GM21786 (cell line): ENCODE data around the gene TBC1D22A.

Experiments used
- ATAC-seq: cut with Tn5 transposase; IDR thresholded peaks from one replicate; pipeline ENCODE4 v1.9.1; 2021; ENCODE audit not compliant: unreplicated experiment

The TBC1D22A gene

DNA sequence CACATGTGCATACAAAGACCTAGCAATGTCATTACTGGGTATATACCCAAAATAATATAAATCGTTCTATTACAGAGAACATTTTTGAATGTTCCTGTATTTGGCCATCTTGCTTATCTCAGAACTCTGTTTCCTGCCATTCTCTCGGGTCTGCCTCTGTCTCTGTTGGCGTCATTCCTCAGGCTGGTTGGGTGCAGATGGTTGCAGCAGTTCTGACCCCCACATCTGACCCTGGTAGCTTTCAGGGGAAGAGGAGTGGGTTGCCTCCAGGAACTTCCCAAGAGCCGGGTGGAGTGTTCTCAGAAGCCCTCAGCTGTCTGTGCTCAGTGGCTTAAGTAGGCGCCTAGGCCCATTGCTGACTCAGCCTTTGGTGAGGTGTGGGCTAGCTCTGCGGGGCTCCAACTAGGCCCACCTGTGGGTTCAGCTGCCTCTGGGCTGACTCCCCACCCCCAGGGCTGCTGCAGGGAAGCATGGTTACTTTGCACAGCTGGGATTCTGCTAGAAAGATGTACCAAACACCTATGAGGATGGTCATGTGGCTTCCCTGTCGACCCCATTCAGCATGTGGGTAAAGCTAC lies 114.0 kb downstream of the TBC1D22A start:
- ATAC-seq, result no peak

DNA sequence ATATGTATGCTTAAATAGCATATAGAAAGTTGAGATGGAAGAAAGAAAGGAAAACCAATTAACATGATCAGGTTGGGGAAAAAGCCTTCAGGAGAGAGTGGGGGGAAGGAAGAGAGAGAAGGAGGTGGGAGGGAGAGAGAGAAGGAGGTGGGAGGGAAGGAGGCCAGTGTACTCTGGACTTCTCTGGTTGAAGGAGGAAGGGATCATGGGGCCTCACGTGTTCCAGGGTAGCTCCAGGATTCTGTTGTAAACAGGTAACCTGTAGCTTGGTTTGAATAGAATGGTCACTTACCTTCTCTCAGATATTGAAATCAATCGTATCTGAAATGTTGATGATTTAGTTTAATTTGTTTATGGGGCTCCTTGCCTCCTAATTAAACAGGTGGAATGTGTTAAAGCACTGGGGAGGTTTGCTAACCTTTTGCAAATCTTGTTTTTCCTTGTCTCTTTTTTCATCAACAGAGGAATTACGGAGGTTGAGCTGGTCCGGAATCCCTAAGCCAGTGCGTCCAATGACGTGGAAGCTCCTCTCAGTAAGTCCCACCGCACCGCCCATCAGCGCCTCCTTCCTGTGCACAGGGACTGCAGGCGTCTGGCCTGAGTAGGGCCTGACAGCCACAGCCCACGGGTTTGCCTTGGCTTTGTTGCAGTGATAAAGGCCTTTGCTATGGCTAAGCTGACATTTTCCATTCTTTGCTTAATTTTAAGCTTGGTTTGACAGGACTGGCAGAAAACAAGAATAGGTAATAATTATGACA lies 115.9 kb downstream of the TBC1D22A start:
- ATAC-seq, result no peak

DNA sequence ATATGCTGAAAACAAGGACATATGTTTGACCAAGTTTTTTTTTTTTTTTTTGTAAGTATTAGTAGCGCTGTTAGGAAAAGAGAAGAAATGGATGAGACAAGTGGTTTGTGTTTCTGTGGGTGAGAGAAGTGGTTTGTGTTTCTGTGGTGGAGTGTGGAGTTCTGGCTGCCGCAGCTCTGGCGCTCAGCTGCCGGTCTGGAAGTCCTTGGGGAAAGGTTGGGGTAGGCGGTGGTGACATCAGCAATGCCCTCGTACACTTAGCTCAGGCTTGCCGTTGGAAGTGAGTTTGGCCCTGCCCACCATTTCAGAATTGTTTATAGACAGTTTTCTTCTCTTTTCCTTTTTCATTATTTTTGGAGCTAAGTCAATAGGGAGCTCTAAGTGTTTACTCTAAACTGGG lies 116.6 kb downstream of the TBC1D22A start:
- no peak for ATAC-seq

DNA sequence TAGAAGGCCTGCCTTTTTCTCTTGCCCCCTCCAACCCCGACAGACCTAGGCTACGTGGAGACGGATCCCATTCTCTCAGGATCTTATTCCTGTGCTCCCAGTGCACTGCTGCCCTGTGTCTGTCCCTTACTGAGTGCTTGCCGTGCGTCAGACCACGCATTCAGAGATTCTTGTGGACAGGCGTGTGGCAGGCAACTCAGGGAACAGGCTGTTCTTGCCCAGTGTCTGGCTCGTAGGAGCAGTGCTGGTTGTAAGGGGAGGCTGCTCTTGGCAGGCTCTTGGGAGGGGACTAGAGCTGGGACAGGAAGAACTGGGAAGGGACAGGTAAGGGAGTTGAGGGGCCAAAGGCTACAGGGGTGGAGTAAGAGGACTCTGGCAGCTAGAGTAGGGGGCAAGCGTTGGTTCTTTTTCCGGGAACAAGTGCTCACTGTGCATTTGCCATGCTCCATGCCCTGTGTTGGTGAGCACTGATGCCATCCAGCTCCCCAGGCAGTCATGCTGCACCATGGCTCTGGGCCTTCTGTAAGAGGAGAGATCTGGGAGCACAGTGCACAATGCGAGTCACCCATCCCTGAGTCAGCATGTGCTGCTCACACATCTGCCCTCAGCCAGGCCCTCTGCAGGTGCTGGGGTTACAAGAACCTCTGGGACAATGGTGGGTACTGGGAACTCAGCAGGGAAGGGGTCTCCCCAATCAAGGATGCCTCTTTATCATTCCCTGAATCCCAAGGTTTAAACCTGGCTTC lies 119.1 kb downstream of the TBC1D22A start:
- ATAC-seq, result no peak

DNA sequence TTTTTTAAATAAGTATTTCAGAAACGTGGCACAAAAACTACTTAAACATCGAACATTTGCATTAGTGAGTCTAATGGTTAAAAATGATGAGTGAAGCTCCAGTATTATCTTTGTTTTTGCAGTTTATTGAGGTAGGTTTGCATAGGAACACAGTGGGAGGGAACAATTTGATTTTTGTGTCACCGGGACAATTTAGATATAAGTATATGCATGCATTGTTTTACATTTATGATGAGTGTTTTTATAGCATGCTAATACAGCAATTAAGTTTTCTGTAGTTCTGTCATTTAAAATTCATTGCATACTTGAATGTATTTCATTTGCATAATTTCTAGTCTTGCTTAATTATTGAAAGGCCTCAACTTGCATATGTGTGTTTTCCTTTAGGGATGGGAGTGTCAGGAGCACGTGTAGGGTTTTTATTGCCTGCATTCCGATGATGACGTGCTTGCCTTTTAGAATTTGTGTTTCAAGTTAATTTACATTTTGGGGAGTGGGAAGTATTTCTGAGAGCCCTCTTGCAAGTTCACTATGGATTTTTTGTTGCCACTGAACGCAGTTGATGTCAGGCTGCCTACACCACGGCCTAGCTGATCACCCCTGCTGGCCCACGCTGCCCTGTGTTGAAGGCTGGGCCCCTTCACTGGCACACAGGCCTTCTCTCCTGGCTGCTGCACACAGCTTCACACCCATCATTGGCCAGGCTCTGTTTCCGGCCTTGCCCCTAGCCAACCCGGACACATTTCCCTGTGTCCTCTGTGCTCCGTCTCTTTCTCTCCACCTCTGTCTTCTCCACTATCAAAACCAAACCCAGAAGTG lies 120.9 kb downstream of the TBC1D22A start:
- ATAC-seq, result no peak

DNA sequence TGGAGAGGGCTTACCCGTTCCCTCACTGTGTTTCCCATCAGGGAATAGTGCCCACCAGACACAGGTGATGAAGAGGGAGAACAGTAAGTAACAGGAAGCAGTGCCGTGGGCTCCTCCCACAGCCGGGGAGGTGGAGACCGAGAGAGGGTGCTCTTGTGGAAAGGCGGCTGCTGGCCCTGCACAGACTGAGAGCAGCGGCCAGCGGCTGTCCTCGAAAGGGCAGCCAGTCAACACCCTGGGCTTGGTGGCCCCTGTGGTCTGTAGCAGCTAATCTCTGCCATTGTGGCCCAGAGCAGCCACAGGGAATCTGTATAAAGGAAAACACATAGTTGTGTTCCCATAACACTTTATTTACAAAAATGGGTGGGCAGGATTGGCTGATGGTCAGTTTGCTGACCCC lies 121.9 kb downstream of the TBC1D22A start:
- no peak for ATAC-seq

DNA sequence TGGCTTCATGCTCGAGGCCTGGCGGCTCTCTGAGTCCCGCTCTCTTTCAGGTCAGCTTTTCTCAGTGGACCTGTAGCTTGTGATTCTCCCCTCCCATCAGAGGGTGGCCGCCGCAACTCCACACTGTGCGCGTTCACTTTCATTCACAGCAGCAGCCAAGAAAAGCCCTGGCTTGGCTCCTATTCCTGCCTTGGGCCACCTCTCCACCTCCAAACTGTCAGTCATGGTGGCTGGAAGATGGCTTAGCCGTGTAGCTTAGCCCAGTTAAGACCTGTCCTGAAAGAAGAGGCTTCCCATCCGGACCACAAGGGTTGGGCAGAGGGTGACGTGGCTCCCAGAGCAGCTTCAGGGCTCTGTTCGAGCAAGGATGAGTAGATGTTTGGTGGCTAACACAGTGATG lies 125.5 kb downstream of the TBC1D22A start:
- no peak for ATAC-seq

DNA sequence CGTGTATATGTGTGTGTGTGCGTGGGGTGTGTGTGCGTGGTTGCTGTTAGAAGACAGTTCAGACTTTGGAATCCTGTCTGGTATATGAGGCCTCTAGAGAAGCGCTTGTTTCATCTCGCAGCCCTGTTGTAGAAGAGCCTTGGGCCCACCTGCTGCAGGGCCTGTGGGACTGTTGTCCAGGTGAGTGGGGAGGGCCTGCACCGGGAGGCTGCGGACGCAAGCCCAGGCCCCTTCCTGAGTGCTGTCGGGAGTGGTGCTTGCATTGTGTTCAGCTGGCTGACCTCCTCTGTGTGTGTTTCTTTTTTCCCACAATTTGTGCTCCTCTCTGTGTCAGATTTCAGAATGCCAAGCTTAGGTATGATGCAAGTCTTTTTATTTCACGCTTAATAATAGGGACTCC lies 128.4 kb downstream of the TBC1D22A start:
- no peak for ATAC-seq

DNA sequence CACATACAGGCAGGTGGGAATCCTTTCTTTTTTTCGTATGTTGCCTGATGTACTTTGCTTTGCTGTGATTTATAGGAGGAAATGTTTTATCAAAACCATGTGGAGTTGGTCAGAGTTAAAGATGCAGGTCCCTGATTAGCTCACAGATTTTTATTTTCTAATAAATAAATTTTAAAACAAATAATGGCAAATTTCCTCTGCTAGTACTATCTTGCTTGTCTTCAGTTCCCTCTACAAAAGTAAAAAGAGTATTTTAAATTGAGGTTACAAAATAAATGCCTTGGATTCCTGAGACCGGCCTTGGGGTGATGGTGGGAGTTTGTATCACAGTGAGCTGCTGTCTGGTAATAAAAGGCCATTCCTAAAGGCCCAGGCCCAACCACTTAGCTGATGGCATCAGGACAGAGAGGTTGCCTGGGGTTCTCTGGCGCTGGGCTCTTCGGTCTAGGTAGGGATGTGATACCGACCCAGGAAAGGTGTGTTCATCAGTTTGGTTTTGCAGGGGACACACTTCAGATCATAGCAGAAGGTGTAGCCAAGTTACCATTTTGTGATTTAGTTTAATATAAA lies 129.0 kb downstream of the TBC1D22A start:
- ATAC-seq, result no peak

DNA sequence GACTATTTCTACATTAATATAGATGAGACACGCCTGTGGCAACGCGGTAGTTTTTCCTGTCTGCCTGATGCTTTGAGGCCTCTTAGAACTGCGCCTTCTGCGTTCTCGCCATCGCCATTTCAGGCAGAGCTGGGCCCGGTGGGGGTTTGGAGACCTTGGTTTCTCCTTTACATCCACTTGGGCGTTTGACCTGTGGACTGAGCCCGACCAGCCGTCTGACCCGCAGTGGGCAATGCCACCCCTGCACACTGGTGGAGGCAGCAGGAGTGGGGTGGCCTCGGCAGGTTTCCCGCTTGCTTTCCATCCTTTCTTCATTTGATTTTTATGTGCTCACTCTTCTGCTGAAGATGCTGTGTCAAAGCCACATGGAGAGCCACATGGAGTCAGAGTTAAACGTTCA lies 130.4 kb downstream of the TBC1D22A start:
- no peak for ATAC-seq

DNA sequence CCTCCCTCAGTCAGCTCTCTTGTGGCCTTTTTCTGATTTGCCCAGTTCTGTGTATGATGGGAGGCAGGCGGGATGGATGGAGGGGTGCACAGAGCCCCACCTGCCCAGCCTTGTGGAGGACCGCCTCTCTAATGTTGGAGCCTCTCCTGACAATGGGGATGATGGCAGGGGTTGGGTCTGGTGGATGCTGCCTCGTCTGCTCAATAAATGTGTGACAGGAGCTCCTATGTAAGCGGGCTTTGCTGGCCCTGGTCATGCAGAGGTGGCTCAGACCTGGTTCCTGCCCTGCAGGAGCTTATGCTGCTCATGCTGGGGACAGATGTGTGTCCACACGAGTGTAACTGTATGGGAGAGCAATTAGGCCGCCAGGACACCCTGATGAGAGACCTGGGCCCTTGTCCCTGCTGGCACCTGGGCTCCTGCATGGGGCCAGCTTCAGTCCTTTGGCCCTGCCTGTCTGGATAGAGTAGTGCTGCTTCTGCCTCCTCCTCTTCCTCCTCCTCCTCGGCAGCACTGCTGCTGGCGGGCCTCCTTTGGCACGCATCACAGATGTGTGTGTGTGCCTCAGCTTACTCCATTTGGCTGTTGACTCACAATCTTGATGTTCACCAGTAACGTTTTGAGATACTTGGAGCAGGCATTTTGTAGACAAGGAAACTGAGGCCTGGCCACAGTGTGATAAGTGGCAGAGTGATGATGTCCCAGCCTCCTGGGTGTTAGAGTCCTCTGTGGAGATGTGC lies 131.0 kb downstream of the TBC1D22A start:
- no peak for ATAC-seq

DNA sequence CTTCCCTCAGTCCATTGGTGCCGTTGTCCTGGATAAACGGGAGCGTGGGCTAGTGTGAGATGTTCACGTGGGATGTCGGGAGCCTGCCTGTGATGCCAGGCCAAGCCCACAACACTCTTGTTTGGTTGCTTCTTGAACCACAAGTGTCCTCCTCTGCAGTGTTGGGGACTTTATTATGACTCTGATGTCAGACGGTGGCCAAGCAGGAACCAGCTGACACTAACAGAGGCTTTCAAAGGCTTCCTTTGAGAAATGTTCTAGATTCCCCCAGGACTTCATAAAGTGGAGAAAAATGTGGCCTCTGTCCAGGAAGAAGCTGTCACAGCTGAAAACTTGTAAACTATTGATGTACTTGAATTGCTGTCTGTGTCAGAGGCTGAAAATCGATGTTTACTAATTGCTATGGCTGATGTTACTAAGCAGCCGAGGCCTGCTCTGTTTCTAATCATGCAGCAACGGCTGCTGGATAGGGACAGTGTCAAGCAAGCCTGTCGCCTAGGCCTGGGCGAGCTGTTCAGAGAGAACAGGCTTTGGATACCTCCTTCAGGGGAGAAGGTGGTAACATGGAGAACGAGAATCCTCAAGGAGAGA lies 131.7 kb downstream of the TBC1D22A start:
- ATAC-seq, result no peak

DNA sequence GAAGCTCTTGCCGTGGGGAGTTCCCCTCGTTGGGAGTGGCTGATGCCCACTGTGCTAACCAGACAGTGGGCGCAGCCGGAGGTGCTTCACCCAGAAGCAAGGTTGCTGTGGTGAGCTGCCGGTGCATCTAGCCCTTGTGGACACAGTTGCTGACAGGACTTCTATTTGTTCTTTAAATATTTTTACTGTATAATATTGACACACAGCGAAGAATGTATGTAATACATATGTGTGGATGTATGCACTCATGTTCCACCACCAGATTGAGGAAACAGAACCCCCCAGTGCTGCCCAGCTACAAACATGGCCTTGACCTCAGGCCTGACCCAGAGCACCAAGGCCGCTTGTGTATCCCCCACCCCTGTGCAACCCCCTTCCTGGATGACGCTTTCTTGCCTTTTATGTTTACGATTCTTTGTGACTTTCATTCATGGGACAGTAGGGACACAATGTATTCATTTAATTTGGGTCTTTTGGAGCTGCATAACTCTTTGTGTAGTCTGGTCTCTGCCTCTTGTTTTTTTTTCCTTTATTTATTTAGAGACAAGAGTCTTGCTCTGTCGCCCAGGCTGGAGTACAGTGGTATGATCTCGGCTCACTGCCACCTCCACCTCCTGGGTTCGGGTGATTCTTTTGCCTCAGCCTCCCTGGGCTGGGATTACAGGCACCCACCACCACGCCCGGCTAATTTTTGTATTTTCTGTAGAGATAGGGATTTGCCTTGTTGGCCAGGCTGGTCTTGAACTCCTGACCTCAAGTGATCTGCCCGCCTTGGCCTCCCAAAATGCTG lies 132.6 kb downstream of the TBC1D22A start:
- ATAC-seq, result no peak

DNA sequence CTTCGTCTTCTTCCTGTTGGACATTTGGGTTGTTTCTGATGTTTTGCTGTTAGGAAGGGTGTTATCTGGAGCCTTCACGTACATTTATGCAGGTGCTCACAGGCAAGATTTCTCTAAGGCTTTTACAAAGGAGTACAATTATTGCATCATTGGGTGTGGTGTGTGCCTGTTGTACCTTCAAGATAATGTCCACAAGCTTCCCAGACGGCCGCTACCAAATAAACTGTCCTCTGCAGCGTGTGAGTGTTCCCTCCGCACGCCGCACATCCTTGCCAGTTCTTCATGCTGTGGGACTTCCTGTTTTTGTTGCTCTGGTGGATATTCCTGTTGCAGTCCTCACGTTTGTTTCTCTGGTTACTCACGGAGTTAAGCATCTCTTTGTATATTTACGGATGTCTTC lies 133.3 kb downstream of the TBC1D22A start:
- no peak for ATAC-seq

DNA sequence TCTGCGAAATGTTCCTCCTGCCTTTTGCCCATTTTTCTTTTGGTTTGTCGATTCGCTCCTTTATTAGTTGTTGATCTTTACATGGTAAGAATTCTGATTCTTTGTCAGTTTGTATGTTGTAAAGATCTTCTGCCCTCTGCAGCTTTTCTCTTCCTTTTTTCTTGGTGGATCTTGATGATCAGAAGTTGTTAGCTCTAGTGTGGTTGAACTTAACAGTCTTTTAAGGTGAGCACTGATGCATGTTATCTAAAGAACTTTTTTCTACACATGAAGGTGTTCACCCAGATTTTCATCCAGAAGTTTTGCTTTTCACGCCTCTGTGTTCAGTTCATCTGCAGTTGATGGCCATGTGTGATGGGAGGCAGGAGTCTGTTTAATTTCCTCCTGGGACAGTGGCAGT lies 133.7 kb downstream of the TBC1D22A start:
- ATAC-seq, result no peak

DNA sequence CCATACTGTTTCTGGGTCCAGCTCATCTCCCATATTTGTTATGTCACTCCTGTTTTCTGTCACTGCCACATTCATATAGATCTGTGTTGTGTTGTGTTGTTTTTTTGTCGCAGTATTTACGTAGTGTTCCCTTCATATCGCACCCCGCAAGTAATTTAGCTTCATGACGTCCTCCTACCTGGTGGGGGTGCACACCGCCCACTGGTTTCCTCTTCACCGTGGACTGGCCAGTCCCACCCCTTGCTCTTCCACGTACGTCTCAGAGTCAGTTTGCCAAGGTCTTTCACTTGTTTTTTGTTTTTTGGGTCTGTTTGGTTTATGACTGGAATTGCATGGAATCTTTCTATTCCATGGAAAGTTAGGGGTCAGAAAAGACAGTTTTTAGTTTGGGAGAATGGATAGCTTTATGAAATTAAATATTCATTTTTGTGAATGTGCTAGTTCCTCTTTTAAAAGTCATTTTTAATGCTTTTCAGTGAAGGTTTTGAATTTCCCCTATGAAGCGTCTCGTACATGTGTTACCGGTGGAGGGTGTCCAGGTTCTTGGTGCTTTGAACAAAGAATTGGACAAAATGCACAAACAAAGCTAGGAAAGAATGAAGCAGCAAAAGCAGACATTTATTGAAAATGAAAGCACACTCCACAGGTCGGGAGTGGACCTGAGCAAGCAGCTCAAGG lies 134.3 kb downstream of the TBC1D22A start:
- ATAC-seq, result no peak

DNA sequence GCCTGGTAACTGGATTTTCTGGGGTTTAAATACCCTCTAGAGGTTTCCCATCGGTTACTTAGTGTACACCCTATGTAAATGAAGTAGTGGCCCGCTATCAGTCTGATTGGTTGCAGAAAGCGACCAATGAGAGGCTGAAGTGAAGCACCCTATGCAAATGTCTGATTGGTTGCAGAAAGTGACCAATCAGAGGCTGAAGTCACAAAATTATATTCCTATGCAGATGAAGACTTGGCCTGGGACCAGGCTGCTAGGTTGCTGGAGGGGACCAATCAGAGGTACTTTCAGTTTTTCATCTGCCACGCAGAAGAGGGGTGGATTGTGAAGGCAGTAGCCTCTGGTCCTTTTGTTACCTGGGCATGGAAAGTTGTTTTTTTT lies 134.8 kb downstream of the TBC1D22A start:
- no peak for ATAC-seq

DNA sequence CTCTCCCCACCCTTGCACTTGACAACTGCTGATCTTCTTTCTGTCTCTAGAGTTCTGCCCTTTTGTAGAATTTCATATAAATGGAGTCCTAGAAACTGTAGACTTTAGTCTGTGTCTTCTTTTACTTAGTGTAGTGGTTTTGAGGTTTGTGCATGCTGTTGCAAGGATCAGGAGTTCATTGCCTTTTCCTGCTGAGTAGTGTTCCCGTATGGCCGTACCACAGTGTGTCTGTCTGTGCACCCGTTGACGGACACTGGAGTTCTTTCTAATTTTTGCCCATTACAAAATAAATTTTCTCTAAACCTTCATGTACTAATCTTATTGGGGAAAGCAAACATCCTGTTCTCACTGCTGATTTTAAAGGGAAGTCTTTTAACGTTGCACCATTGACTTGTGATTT lies 138.1 kb downstream of the TBC1D22A start:
- no peak for ATAC-seq

DNA sequence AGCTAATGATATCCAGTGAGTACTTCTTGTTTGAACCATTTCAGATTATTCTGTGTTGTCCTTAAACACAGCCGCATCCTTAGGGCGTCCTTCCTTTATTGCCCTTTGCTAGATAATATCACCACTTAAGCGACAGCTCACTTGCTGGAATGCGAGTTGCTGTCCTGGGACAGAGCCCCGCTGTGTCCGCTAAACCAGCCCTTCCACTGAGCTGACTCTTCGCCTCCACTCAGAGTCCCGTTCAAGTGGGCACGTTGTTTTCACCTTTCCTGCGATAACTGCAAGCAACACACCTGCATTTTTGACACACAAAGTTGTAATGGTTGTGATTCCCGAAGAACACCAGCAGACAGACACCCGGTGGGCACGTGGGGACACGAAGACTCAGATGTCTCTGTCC lies 140.0 kb downstream of the TBC1D22A start:
- no peak for ATAC-seq
